SU-DHL-6 (cell line): ENCODE measurements around the gene SNX2.

Experiments used
- H2AFZ ChIP-seq: fragments of 200-600 bp; sonication (generic); 2 replicates; pipeline ENCODE4 v1.6.1; 2014; ENCODE audit warnings: low read depth, mild to moderate bottlenecking, moderate library complexity, mixed read lengths, antibody characterized with exemption, low read length; ENCODE audit not compliant: severe bottlenecking
- H3F3A ChIP-seq: fragments of 200-600 bp; shearing (Covaris generic); 2 replicates; pipeline ENCODE4 v1.6.0; 2016; ENCODE audit warnings: antibody characterized with exemption, mild to moderate bottlenecking; ENCODE audit not compliant: insufficient read depth
- H3K27ac ChIP-seq: fragments of 200-600 bp; sonication (generic); 2 replicates; pipeline ENCODE4 v1.5.1; 2016; ENCODE audit warnings: low read depth, mild to moderate bottlenecking, low read length, moderate library complexity, mixed read lengths
- H3K27me3 ChIP-seq: fragments of 200-600 bp; sonication (generic), shearing (Covaris generic); 2 replicates; pipeline ENCODE4 v1.6.0; 2014; ENCODE audit warnings: mild to moderate bottlenecking, low read length
- H3K36me3 ChIP-seq: fragments of 200-600 bp; sonication (generic); 2 replicates; pipeline ENCODE4 v1.6.1; 2014; ENCODE audit warnings: mild to moderate bottlenecking, low read length, mixed read lengths
- H3K4me2 ChIP-seq: fragments of 300-600, 200-600 bp; shearing (Covaris generic), sonication (generic); 2 replicates; pipeline ENCODE4 v1.6.0; 2014; ENCODE audit warnings: low read length, low read depth, mild to moderate bottlenecking; ENCODE audit not compliant: poor library complexity, severe bottlenecking
- H3K4me3 ChIP-seq: fragments of 200-600 bp; sonication (generic); 2 replicates; pipeline ENCODE4 v1.5.1; 2014; ENCODE audit warnings: antibody characterized with exemption, low read length, mild to moderate bottlenecking, mixed read lengths; ENCODE audit not compliant: insufficient read depth, poor library complexity, severe bottlenecking
- H3K79me2 ChIP-seq: fragments of 200-600 bp; sonication (generic); 2 replicates; pipeline ENCODE4 v1.6.1; 2014; ENCODE audit warnings: mild to moderate bottlenecking, low read length, moderate library complexity; ENCODE audit not compliant: insufficient read depth
- H3K9ac ChIP-seq: fragments of 200-600 bp; sonication (generic); 2 replicates; pipeline ENCODE4 v1.7.0; 2014; ENCODE audit warnings: mild to moderate bottlenecking, low read length
- H3K9me2 ChIP-seq: fragments of 200-600 bp; sonication (generic); replicated peaks from 2 replicates; pipeline ENCODE4 v1.6.1; 2014; ENCODE audit warnings: low read length; ENCODE audit not compliant: insufficient read depth
- H3K9me3 ChIP-seq: fragments of 200-600 bp; sonication (generic); 2 replicates; pipeline ENCODE4 v1.6.1; 2014; ENCODE audit warnings: low read length, mixed read lengths; ENCODE audit not compliant: insufficient read depth
- H4K20me1 ChIP-seq: fragments of 200-600 bp; sonication (generic); 2 replicates; pipeline ENCODE4 v1.6.1; 2014; ENCODE audit warnings: low read depth, mild to moderate bottlenecking, antibody characterized with exemption, low read length, moderate library complexity, mixed read lengths
- EZH2phosphoT487 ChIP-seq: fragments of 200-600 bp; sonication (generic), shearing (Covaris generic); conservative IDR thresholded peaks from 2 replicates; pipeline ENCODE4 v1.6.1; 2018; ENCODE audit warnings: mild to moderate bottlenecking, antibody characterized with exemption, low read length, moderate library complexity, mixed read lengths
- TF ChIP-seq, protein P1 (sequence below): fragments of 200-600 bp; sonication (generic); IDR thresholded peaks from one replicate; pipeline ENCODE4 v1.5.1; 2017; ENCODE audit warnings: antibody characterized with exemption, mild to moderate bottlenecking, low read length, moderate library complexity; ENCODE audit not compliant: insufficient read depth, poor library complexity, severe bottlenecking

The SNX2 gene

DNA sequence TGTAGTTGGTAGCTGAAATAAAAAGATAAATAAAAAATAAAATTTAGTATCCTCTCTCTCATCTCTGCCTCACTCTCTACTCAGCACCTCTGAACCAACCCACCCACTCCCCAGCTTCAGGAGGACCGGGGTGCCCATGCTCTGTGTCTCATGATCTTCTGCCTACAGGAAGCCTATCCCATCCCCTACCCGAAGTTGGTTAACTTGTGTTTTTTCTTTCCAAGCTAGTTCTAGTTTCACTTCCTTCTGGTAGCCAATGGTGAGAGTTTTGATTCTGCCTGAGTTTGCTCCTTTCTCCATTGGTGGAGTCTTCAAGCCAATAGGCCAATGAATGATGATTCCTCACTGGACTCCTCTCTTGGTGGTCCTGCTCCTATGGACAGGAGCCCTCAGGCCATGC, 102.6 kb downstream of the SNX2 start:
- no peak overlapping the region for H3K4me2 ChIP-seq
- no peaks in the 10 kb centered on the region for H3F3A ChIP-seq
- H3K27ac ChIP-seq, result no peak overlapping the region
- no peaks in the 10 kb centered on the region for H3K9me3 ChIP-seq
- no peak overlapping the region for H3K9ac ChIP-seq
- H3K36me3 ChIP-seq, result no peaks in the 10 kb centered on the region
- H3K27me3 ChIP-seq, result no peaks in the 10 kb centered on the region
- no peaks in the 10 kb centered on the region for H3K9me2 ChIP-seq
- H3K4me3 ChIP-seq, result no peak overlapping the region
- H3K79me2 ChIP-seq, result no peaks in the 10 kb centered on the region
- no peak overlapping the region for H2AFZ ChIP-seq
- H4K20me1 ChIP-seq, result no peaks in the 10 kb centered on the region
- TF ChIP-seq, protein P1, sequence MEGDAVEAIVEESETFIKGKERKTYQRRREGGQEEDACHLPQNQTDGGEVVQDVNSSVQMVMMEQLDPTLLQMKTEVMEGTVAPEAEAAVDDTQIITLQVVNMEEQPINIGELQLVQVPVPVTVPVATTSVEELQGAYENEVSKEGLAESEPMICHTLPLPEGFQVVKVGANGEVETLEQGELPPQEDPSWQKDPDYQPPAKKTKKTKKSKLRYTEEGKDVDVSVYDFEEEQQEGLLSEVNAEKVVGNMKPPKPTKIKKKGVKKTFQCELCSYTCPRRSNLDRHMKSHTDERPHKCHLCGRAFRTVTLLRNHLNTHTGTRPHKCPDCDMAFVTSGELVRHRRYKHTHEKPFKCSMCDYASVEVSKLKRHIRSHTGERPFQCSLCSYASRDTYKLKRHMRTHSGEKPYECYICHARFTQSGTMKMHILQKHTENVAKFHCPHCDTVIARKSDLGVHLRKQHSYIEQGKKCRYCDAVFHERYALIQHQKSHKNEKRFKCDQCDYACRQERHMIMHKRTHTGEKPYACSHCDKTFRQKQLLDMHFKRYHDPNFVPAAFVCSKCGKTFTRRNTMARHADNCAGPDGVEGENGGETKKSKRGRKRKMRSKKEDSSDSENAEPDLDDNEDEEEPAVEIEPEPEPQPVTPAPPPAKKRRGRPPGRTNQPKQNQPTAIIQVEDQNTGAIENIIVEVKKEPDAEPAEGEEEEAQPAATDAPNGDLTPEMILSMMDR, result no peak
- TF ChIP-seq EZH2phosphoT487, result no peak

DNA sequence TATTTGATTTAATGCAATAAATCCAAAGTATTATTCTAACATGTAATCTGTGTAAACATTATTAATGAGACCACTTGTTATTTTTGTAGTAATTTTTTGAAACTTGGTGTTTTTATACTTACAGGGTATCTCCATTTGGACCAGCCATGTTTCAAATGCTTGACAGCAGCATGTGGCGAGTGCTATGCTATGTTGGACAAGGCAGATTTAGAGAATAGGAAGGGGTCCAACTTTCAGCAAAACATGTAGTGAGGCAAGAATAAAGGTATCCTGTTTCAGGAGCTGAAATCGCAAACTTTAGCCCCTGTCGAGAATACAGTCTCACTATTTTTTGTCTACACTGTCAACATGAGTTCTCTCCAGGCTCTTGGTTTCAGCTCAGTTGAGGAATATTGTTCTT, 104.2 kb downstream of the SNX2 start:
- no peak overlapping the region for H2AFZ ChIP-seq
- no peak overlapping the region for H3K4me2 ChIP-seq
- no peak overlapping the region for H3K27ac ChIP-seq
- no peaks in the 10 kb centered on the region for H3K36me3 ChIP-seq
- H4K20me1 ChIP-seq, result no peaks in the 10 kb centered on the region
- H3K9me3 ChIP-seq, result no peaks in the 10 kb centered on the region
- no peaks in the 10 kb centered on the region for H3F3A ChIP-seq
- no peaks in the 10 kb centered on the region for H3K9me2 ChIP-seq
- no peaks in the 10 kb centered on the region for H3K27me3 ChIP-seq
- no peaks in the 10 kb centered on the region for H3K79me2 ChIP-seq
- TF ChIP-seq, protein P1, result no peak
- TF ChIP-seq EZH2phosphoT487, result no peak
- H3K9ac ChIP-seq, result no peak overlapping the region
- no peak overlapping the region for H3K4me3 ChIP-seq
